GM12878 (cell line): Measurements from ENCODE around the gene TMEM167B. TPM values are rescaled to one million over a fixed set of nuclear protein-coding genes. Genes with fewer than 3 reads are reported as not detected.

Experiments
- EP300 ChIP-seq, 2 experiments: fragments of 150-350 bp in 1 of 2; IDR thresholded peaks; 2 replicates each; pipeline ENCODE4 v1.6.1; 2011 to 2012; ENCODE audit warnings: low read depth in 2 of 2, low read length in 2 of 2, borderline replicate concordance in 1 of 2, improper control_type of control experiment in 1 of 2, inconsistent platforms in 1 of 2; ENCODE audit not compliant: control insufficient read depth in 1 of 2
- ETV6 ChIP-seq, 2 experiments: fragments of 450-650 bp in 1 of 2; IDR thresholded peaks in 1 of 2; conservative IDR thresholded peaks in 1 of 2; 2 replicates each; pipeline ENCODE4 v1.6.1; 2014; ENCODE audit warnings: antibody characterized with exemption in 1 of 2, borderline replicate concordance in 1 of 2, low read depth in 1 of 2, mild to moderate bottlenecking in 1 of 2, moderate library complexity in 1 of 2
- KLF5 ChIP-seq: fragments of 450-650 bp; IDR thresholded peaks from 2 replicates; pipeline ENCODE4 v1.6.1; 2014; ENCODE audit warnings: mild to moderate bottlenecking; ENCODE audit not compliant: partially characterized antibody
- MEF2A ChIP-seq: IDR thresholded peaks from 2 replicates; pipeline ENCODE4 v1.6.1; 2011; ENCODE audit warnings: low read depth, mild to moderate bottlenecking, low read length, moderate library complexity; ENCODE audit not compliant: insufficient read depth
- POLR2AphosphoS5 ChIP-seq: IDR thresholded peaks from 2 replicates; pipeline ENCODE4 v1.6.1; 2011; ENCODE audit warnings: mild to moderate bottlenecking, low read length, inconsistent platforms
- ZNF217 ChIP-seq: fragments of 450-650 bp; IDR thresholded peaks from 2 replicates; pipeline ENCODE4 v1.6.1; 2017; ENCODE audit warnings: antibody characterized with exemption, mild to moderate bottlenecking
- ZNF24 ChIP-seq: fragments of 450-650 bp; IDR thresholded peaks from 2 replicates; pipeline ENCODE4 v1.6.1; 2017; ENCODE audit warnings: antibody characterized with exemption, mild to moderate bottlenecking
- polyA plus RNA-seq, 11 experiments: library from polyadenylated mRNA; depleted of rRNA in 4 of 11; unstranded in 6 of 11; stranded (reverse) in 5 of 11; fragments of >200 nt; fragmentation: Nextera tagmentation in 4 of 11; fragmentation: Illumina TruSeq in 1 of 11; extraction: Ambion mirVana in 4 of 11; extraction: Trizol in 1 of 11; gene quantifications; 1 replicate in 1 of 11; 2 replicates in 10 of 11; pipeline versions ENCODE4 v1.2.1 to v1.2.3, GENCODE V29; 2011 to 2016; ENCODE audit warnings: inconsistent platforms in 2 of 11, missing spikeins in 2 of 11, low read depth in 1 of 11
- total RNA-seq, 4 experiments: library from RNA; depleted of rRNA in 3 of 4; stranded (reverse); fragments of >200 nt in 3 of 4; fragmentation: Illumina TruSeq in 1 of 4; extraction: Trizol in 1 of 4; gene quantifications; 2 replicates each; pipeline versions ENCODE4 v1.2.1 to v1.2.3, GENCODE V29; 2013 to 2021
- TF ChIP-seq, protein P1 (sequence below): fragments of 450-650 bp; IDR thresholded peaks from 2 replicates; pipeline ENCODE4 v1.6.1; 2017; ENCODE audit warnings: mild to moderate bottlenecking, moderate library complexity

The TMEM167B gene
- total and polyA plus RNA-seq, 10 of the 15 experiments (the other 5 are each of a cell fraction or from before 2014, with no cell fraction given): 15.6 to 26.1 (median 21.1) TPM

DNA sequence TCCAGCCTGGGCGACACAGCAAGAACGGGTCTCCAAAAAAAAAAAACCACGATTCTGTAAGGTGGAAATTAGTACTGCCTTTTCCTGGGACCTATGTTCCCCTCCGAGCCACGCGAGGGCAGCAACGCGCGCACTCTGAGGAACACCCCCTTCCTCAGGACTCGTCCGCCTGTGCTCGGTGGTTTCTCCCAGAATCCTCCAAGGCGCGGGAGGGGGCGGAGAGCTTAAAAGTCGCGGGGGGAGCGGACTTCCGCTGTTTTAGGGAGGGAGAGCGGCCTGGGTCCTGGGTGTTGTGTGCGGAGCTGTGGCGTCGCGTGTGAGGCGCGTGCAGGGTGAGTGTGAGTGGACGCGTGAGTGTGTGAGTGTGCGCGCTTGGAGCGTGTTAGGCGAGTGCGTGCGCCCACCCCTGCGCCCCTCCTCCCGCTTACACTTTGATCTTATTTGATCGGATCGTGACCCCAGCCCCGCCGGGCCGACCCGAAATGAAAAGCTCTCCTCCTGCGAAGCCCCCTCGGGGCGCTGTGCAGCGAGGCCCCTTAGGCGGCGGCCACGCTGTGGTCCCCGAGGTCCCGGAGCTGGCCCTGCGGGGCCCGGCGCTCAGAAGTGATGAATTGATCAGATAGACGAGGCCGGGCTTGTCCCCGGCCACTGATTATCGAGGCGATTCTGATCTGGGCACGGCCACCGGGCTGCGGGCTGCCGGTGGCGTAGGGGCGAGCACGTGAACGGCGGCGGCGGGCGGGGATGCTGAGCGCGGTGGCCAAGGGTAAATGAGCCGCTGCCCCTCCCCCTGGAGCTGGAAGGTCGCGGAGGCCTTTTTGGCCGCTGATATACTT, 9.6 kb downstream of the TMEM167B start (continued):
- TF ChIP-seq, protein P1, sequence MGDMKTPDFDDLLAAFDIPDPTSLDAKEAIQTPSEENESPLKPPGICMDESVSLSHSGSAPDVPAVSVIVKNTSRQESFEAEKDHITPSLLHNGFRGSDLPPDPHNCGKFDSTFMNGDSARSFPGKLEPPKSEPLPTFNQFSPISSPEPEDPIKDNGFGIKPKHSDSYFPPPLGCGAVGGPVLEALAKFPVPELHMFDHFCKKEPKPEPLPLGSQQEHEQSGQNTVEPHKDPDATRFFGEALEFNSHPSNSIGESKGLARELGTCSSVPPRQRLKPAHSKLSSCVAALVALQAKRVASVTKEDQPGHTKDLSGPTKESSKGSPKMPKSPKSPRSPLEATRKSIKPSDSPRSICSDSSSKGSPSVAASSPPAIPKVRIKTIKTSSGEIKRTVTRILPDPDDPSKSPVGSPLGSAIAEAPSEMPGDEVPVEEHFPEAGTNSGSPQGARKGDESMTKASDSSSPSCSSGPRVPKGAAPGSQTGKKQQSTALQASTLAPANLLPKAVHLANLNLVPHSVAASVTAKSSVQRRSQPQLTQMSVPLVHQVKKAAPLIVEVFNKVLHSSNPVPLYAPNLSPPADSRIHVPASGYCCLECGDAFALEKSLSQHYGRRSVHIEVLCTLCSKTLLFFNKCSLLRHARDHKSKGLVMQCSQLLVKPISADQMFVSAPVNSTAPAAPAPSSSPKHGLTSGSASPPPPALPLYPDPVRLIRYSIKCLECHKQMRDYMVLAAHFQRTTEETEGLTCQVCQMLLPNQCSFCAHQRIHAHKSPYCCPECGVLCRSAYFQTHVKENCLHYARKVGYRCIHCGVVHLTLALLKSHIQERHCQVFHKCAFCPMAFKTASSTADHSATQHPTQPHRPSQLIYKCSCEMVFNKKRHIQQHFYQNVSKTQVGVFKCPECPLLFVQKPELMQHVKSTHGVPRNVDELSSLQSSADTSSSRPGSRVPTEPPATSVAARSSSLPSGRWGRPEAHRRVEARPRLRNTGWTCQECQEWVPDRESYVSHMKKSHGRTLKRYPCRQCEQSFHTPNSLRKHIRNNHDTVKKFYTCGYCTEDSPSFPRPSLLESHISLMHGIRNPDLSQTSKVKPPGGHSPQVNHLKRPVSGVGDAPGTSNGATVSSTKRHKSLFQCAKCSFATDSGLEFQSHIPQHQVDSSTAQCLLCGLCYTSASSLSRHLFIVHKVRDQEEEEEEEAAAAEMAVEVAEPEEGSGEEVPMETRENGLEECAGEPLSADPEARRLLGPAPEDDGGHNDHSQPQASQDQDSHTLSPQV: no peak
- TF ChIP-seq MEF2A: 0 out of 2 replicates have a peak, but pooled peaks have one; percentile 58
- peak; percentile 74 for TF ChIP-seq KLF5
- TF ChIP-seq EP300 (IDR thresholded peaks at IDR 0.05; ENCODE audit: borderline replicate concordance in 1 of 2, control insufficient read depth in 1 of 2, low read depth in 2 of 2, low read length in 2 of 2): peak in 1 of 2 experiments; percentile 6; a peak in 1 of 4 replicates
- 0 out of 2 replicates have a peak, but pooled peaks have one; percentile 13 for TF ChIP-seq ZNF24
- peak; percentile 100 for TF ChIP-seq POLR2AphosphoS5
- TF ChIP-seq ETV6 (conservative IDR thresholded peaks at IDR 0.05 in 1 of 2, IDR thresholded peaks at IDR 0.05 in 1 of 2; ENCODE audit: borderline replicate concordance in 1 of 2, low read depth in 1 of 2): peak in 1 of 2 experiments; percentile 36; a peak in 1 of 4 replicates
- TF ChIP-seq ZNF217: no peak
